Measurements from ENCODE around the gene VSIG10L.

The VSIG10L gene

GRCh38 chr19:51317968-51318367, 24.0 kb downstream of the VSIG10L start:
- no peak for DNase-seq (ENCODE audit: low read depth in 2 of 2)

- DNase-seq (ENCODE audit: low read depth in 2 of 2) = no peak
These were observed 24.6 kb downstream of the VSIG10L start for GRCh38 chr19:51317376-51317775.

DNA sequence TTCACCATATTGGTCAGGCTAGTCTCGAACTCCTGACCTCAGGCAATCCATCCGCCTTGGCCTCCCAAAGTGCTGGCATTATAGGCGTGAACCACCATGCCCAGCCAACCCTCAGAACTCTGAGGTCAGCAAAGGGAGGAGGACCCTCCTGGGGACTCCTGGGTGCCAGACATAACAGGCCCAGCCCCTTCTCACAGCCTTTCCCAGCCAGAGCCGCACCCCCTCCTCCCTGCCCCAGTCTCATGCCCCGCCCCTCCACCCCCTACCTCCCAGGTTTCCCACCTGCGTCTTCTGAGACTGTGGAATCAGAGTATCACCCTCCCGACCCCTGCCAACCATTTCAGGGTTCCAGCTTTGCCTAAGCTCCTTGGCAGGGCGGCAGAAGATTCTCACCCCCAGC, 25.3 kb downstream of the VSIG10L start:
- DNase-seq (ENCODE audit: low read depth in 2 of 2) = no peak

DNA sequence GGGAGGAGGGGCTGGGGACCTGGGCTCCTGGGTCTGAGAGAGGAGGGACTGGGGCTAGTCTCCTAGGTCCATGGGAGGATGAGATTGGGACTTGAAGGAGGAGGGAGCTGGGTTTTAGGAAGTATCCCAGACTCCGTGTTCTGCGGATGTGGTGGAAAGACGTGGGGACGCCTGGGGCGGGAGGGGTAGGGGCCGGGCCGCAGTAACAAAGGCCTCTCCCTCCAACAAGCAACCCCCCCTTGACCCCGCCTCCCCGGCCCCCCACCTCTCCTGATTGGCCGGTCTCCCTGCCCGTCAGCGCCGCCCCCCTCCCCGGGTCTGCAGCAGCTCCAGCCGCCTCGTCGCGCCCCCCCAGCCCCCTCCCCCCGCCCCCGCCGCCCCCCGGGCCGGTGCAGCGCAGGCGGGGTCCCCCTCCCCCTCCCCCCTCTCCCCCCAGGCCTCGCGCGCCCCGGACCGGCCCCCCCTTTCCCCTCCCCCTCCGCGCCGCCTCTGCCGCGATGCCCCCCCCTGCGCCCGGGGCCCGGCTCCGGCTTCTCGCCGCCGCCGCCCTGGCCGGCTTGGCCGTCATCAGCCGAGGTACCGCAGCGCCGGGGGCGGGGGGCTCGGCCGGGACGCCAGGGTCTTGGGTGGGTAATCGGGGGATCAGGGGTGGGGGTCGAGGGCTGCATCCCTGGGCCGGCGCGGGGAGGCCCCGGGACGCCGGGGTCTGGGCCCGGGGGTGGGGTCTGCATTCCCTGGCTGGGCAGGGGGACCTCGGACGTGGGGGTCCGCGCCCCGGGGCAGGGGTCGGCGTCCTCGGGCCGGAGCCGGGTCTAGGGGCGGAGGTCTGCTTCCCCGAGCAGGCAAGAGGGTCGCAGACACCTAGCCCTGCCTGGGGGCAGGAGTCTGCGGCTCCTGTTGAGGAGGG, 30.3 kb downstream of the VSIG10L start, which contains the start of gene IGLON5:
Gene IGLON5 (plus strand): TSS at position 294 of the 907 bp plus-strand sequence. CDS start 204 bp downstream, at position 498.
- no peak for DNase-seq (ENCODE audit: low read depth in 2 of 2)

DNA sequence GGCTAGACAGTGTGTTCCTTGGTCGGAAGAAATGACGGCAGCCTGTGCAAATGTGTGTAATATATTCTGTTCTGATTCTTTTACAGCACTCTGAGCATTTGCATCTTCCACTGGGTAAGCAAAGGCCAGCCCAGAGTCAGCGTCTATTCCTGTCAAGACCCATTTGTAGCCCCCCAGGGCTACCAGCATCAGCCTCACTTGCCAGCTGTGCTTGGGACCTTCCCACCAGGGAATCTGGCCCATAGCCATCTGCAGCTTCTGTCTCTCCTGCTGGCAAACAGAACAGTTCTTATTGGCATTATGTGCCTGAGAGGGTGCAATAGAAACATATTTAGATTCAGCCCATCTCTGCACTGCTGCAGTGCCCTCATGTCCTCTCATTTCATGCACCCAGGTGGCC, 36.5 kb downstream of the VSIG10L start:
- no peak for DNase-seq (ENCODE audit: low read depth in 2 of 2)

DNA sequence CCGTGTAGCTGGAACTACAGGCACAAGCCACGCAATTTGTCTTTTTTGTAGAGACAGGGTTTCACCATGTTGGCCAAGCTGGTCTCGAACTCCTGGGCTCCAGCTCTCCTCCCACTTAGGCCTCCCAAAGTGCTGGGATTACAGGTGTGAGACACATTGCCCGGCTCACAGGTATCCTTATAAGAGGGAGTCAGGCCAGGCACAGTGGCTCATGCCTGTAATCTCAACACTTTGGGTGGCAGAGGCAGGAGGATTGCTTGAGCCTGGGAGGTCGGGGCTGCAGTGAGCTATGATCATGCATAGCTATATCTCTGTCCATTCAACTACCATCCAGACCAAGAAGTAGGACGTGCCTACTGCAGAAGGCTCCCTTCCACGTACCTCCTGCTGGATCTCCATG, 40.7 kb downstream of the VSIG10L start:
- DNase-seq (ENCODE audit: low read depth in 2 of 2) = no peak

DNA sequence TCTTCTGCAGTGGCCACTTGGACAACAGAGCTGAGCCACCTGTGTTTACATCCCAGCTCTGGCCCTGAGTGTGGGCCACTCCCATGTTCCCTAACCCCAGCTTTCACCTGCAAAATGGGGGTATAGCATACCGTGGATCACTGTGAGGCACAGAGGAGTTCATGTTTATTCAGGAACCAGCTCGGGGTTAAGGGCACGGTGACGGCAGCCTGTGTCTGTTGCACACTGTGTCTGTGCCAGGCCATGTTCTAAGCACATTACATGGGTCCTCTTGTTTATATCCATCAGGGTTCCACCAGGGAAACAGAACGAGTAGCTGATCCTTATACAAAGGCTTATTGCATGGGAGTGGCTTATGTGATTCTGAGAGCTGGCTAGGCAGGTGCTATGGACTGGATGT, 44.5 kb downstream of the VSIG10L start:
- no peak for DNase-seq (ENCODE audit: low read depth in 2 of 2)

GRCh38 chr19:51296336-51297093, 45.4 kb downstream of the VSIG10L start:
- no peak for DNase-seq (ENCODE audit: low read depth in 2 of 2)

DNA sequence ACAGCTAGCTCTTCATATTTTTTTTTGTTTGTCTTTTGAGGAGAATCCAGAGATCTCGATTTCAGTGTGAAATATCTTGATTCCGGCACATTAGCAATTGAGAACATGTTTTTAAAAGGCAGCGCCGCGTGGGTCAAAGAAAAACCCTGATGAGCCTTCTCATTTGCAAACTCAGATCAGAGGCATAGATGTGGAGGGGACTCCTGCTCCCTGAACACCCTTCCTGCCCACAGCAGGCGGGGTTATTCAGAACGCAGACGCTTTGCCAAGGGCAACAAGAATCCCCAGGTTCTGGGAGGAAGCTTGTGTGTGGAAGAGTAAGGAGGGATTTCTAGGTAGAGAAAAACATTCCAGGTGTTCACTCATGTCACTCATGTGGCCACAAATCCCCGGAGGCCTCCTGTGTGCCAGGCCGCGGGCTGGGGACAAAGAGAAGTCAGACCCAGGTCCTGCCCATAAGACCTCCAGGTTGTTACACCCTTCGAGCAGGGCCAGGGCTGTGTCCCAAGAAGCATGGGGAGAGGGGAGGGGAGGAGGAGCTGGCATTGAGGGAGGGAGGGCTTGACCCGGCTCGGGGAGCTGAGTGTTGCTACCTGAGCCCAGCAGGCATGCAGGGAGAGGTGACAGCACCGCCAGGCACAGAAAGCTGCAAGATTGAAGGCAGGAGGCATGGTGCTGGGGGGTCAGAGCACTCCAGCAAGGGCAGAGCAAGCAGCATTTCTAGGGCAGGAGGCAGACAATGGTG, 46.4 kb downstream of the VSIG10L start:
- no peak for DNase-seq (ENCODE audit: low read depth in 2 of 2)

GRCh38 chr19:51294977-51295375, 47.0 kb downstream of the VSIG10L start:
- DNase-seq (ENCODE audit: low read depth in 2 of 2) = no peak

DNA sequence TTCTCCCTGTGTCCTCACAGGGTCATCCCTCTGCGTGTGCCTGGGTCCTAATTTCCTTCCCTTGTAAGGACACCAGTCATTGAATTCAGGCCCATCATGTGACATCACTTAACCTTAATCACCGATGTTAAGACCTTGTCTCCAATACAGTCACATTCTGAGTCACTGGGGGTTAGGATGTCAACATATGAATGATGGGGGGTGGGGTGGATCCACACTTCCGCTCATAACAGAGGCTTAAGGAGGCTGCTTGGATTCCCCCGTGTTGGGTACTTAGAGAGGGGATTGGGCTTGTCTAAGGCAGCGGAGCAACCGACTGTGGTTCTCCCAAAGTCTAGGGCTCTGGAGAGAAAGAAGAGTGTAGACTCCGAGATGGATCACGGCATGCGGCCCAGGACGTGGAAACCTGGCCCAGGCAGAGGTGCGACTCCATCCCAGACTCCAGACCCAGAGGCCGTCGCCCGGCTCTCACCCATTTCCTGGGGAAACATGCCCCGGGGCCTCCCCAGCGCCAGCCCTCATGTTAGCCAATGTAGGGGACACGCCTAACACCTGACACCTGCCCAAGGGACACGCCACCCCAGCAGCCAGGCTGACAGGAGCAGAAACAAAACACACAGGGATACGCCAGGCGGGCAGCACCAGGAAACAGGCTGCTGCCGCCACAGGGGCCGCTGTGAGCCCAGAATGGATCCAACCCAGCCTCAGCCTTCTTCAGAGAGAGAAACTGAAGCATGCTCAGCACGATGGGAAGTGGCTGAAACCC, 47.5 kb downstream of the VSIG10L start:
- DNase-seq (ENCODE audit: low read depth in 2 of 2) = no peak

DNA sequence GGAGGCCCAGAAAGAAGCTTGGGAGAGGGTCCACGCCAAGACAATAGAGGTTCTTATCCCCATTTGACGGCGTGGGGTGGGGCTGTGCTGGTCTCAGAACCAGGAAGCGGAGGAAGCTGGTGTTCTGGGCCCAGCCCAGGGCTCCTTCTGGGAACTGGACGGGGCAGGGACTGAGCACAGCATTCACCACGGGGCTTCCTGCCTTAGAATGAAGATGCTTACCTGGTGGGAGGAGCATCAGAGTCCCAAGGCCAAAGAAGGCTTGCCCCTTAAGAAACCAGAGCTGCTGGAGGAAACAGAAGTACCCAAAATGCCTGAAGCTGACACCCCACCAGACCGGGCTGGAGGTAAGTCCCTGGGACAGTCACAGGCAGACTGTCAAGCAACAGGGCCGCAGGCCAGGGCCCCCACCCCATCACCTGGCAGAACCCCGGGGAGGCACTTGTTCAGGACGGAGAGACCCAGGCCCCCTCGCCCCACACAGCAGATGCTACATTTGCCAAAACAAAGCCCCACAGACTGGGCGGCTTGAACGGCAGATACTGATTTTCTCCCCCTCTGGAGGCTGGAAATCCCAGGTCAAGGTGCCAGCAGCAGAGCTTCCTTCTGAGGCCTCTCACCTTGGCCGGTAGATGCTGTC, 48.2 kb downstream of the VSIG10L start:
- no peak for DNase-seq (ENCODE audit: low read depth in 2 of 2)

DNA sequence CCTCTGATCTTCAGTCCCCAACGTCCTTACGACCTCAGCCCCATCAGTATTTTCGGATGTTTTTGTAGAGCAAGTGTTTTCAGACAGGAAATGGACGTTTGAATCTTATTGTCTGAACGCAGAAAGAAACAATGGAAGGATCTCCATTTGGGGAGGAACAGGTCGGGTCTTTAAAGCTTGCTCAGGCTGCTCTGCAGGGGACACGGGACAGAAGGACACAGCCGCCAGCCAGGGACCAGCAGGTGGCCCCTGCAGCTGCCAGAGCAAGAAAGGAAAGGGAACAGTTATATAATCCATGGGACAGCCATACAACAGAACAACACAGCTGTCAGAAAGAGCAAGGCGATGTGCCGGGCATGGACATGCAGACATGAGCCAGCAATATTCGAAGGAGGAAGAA, 49.0 kb downstream of the VSIG10L start:
- no peak for DNase-seq (ENCODE audit: low read depth in 2 of 2)

DNA sequence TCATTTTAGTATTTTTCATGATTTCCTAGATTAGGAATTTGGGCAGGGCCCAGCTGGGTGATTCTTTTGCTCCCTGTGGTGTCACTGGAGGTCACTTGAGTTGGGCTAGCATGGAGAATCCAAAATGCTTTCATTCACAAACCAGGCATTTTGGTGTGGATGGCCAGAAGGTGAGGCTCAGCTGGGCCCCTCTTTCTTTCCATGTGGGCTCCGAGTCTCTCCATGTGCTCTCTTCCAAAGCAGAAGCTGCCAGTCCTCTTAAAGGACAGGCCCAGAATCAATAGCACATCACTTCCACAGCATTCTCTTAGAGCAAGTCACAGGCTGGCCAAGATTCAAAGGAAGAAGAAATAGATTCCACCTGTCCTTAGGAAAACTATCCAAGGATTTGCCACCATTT, 52.3 kb downstream of the VSIG10L start:
- no peak for DNase-seq (ENCODE audit: low read depth in 2 of 2)

GRCh38 chr19:51285682-51286081, 56.3 kb downstream of the VSIG10L start:
- no peak for DNase-seq (ENCODE audit: low read depth in 2 of 2)

DNA sequence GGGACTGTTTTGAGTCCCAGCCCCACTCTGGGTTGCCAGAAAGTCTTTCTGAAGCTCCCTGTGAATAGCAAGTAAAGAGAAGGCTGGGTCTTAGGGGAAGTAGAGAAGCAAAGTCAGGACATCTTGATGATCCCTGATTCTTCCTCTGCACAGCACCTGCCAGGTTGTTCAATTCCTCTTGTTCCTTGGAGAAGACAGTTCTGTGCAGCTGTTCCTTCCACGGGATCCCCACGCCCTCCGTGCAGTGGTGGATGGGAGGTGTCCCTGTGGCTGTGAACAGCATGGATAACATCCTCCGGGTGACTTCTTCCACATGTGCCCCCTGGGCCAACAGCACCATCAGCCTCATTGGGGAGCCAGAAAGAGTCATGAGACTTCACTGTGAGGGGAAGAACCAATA, 59.6 kb downstream of the VSIG10L start:
- DNase-seq (ENCODE audit: low read depth in 2 of 2) = no peak
